Psoas muscle (tissue), 8 donors: ENCODE data around the gene OR6K6. TPM values are rescaled to one million over a fixed set of nuclear protein-coding genes. Genes with fewer than 3 reads are reported as not detected.

ENCODE experiments used
- ATAC-seq, 4 donors: fragments of 200-7000 bp; cut with Tn5 transposase; one replicate each; pipeline ENCODE4 v1.9.1; 2020; ENCODE audit warnings: moderate library complexity in 3 of 4, mild to moderate bottlenecking in 2 of 4
- DNase-seq, 2 donors: peaks; one replicate each; pipeline ENCODE4 v3.0.0-alpha.2; 2020
- H3K27ac ChIP-seq: fragments of 200-600 bp; one replicate; pipeline ENCODE4 v1.8.0; 2022
- H3K27me3 ChIP-seq, 3 donors: fragments of 200-600 bp in 1 of 3; one replicate each; pipeline versions ENCODE4 v1.6.1 to v1.8.0; 2013 to 2022; ENCODE audit warnings: low read length in 2 of 3, mild to moderate bottlenecking in 2 of 3, moderate library complexity in 1 of 3; ENCODE audit not compliant: insufficient read depth in 3 of 3
- H3K36me3 ChIP-seq, 2 donors: fragments of 200-600 bp in 1 of 2; one replicate each; pipeline versions ENCODE4 v1.6.1 to v1.8.0; 2013 to 2022; ENCODE audit warnings: low read depth in 1 of 2, mild to moderate bottlenecking in 1 of 2, moderate library complexity in 1 of 2; ENCODE audit not compliant: insufficient read depth in 1 of 2
- H3K4me1 ChIP-seq: fragments of 200-600 bp; one replicate; pipeline ENCODE4 v1.8.0; 2022
- H3K4me3 ChIP-seq: fragments of 200-600 bp; one replicate; pipeline ENCODE4 v1.8.0; 2022; ENCODE audit warnings: mild to moderate bottlenecking
- H3K9me3 ChIP-seq: fragments of 200-600 bp; one replicate; pipeline ENCODE4 v1.8.0; 2022
- CTCF ChIP-seq: fragments of 200-600 bp; IDR thresholded peaks from one replicate; pipeline ENCODE4 v1.8.0; 2022; ENCODE audit warnings: antibody characterized with exemption
- WGBS, 3 donors: extraction: QIAGEN DNeasy Blood & Tissue Kit; methylation state at CpG; one replicate each; pipeline versions ENCODE4 v1.1.6 to v1.1.7; 2013; 5-methylcytosine and 5-hydroxymethylcytosine counted together
- intact Hi-C, 2 donors: fragments of 100-400 bp; cut with DNase I; formaldehyde crosslinking; loops; one replicate each; pipeline versions ENCODE4 v1.11.0 to v1.14.2; 2022
- polyA plus RNA-seq, 3 donors: library from polyadenylated mRNA; stranded (reverse); fragments of 200-250 nt; gene quantifications; one replicate each; pipeline ENCODE4 v1.2.3, GENCODE V29; 2013
- total RNA-seq, 4 donors: library from RNA; stranded (reverse); fragmentation: NEBNext Ultra II Directional in 2 of 4; extraction: Animal tissue kit (Norgen Biotek cat#: 25700) in 2 of 4; gene quantifications; one replicate each; pipeline versions ENCODE4 v1.2.1 to v1.2.4, GENCODE V29; 2021 to 2023
- donor health status: healthy with polysubstance abuse.
- donor health status: DM: no; HTN: no; CAD: no; lungs with moderate emphysema.
- donor health status: Bipolar disorder and iron deficiency.
- donor health status: healthy.
- donor health status: DM: yes; HTN: yes; CAD: no.
- donor health status: DM: no; HTN: no; CAD: no.
- donor health status: DM: no; HTN: no; CAD: no.
- donor health status: DM: yes; HTN: yes; CAD: no.

The OR6K6 gene
- total and polyA plus RNA-seq, 7 donors, result not detected

- no peak overlapping the region for H3K4me3 ChIP-seq
- H3K9me3 ChIP-seq, result no peaks in the 10 kb centered on the region
- DNase-seq (no peak), ATAC-seq (no peak)
- intact Hi-C loops, result no loop called here
- H3K36me3 ChIP-seq, result no peaks in the 10 kb centered on the region
- no peaks in the 10 kb centered on the region for H3K4me1 ChIP-seq
- WGBS, 3 donors, result 76 to 90% (median 81%) methylated on average over 4 of the region's 4 CpGs
- H3K27me3 ChIP-seq, result no peaks in the 10 kb centered on the region
- H3K27ac ChIP-seq, result no peak overlapping the region
- no peak for TF ChIP-seq CTCF
Measured at GRCh38 chr1:158730453-158730852, 24.1 kb upstream of the OR6K6 start.

- no peaks in the 10 kb centered on the region for H3K9me3 ChIP-seq
- DNase-seq, result no peak
- H3K27me3 ChIP-seq, result no peaks in the 10 kb centered on the region
- intact Hi-C loops, result no loop called here
- H3K27ac ChIP-seq, result no peak overlapping the region
- H3K36me3 ChIP-seq, result no peaks in the 10 kb centered on the region
- no peak for TF ChIP-seq CTCF
- no peak for ATAC-seq
- H3K4me1 ChIP-seq, result no peaks in the 10 kb centered on the region
- H3K4me3 ChIP-seq, result no peak overlapping the region
- 71 to 79% (median 78%) methylated on average over 4 of the region's 4 CpGs for WGBS, 3 donors
Measured at GRCh38 chr1:158731707-158732106, 22.8 kb upstream of the OR6K6 start.

- H3K36me3 ChIP-seq, result no peaks in the 10 kb centered on the region
- H3K9me3 ChIP-seq, result no peaks in the 10 kb centered on the region
- no peak for ATAC-seq
- 64 to 68% (median 67%) methylated on average over 2 of the region's 2 CpGs for WGBS, 3 donors
- no peaks in the 10 kb centered on the region for H3K27me3 ChIP-seq
- no peaks in the 10 kb centered on the region for H3K4me1 ChIP-seq
- no peak overlapping the region for H3K27ac ChIP-seq
- H3K4me3 ChIP-seq, result no peak overlapping the region
- TF ChIP-seq CTCF, result no peak
- DNase-seq, result no peak
- intact Hi-C loops, result no loop called here
Measured at GRCh38 chr1:158732524-158732923, 22.0 kb upstream of the OR6K6 start.

- no peak for TF ChIP-seq CTCF
- Histone ChIP-seq H3K27me3 (no peaks in the 10 kb centered on the region), H3K4me1 (no peaks in the 10 kb centered on the region), H3K4me3 (no peak overlapping the region), H3K27ac (no peak overlapping the region), H3K36me3 (no peaks in the 10 kb centered on the region), H3K9me3 (no peaks in the 10 kb centered on the region)
- DNase-seq (no peak), ATAC-seq (no peak)
- intact Hi-C loops, result no loop called here
Measured at GRCh38 chr1:158735848-158736247, 18.7 kb upstream of the OR6K6 start.

GRCh38 chr1:158752155-158752712 is 2.3 kb upstream of the OR6K6 start:
- DNase-seq, result no peak
- Histone ChIP-seq H3K27me3 (no peaks in the 10 kb centered on the region), H3K36me3 (no peaks in the 10 kb centered on the region), H3K4me3 (no peak overlapping the region), H3K27ac (no peak overlapping the region), H3K4me1 (no peaks in the 10 kb centered on the region), H3K9me3 (no peaks in the 10 kb centered on the region)
- intact Hi-C loops, result no loop called here
- ATAC-seq, result no peak
- WGBS, 3 donors, result 79 to 92% (median 91%) methylated on average over 9 of the region's 9 CpGs
- no peak for TF ChIP-seq CTCF
